ENCODE data around the gene GPD1.

GPD1 gene

GRCh38 chr12:50100561-50100960 is 3.2 kb upstream of the GPD1 start:
- H3K36me3 ChIP-seq (replicated peaks; ENCODE audit: low read depth, low read length) = peaks cover 40% of the 10 kb centered on the region

GRCh38 chr12:50101663-50102062 is 2.1 kb upstream of the GPD1 start:
- Histone ChIP-seq H3K9me3 (ENCODE audit: insufficient read depth, low read length) (no peaks in the 10 kb centered on the region), H3K27me3 (ENCODE audit: low read depth, low read length) (no peaks in the 10 kb centered on the region), H3K4me1 (ENCODE audit: low read length) (peaks cover 20% of the 10 kb centered on the region), H3K9ac (ENCODE audit: low read length) (no peak overlapping the region), H2AFZ (ENCODE audit: low read depth, low read length) (no peak overlapping the region), H3K4me3 (ENCODE audit: low read length) (no peak overlapping the region), H4K20me1 (ENCODE audit: insufficient read depth, low read length) (no peaks in the 10 kb centered on the region), H3K36me3 (replicated peaks; ENCODE audit: low read depth, low read length) (peaks cover 32% of the 10 kb centered on the region), H3K4me2 (ENCODE audit: low read length) (no peak overlapping the region), H3K79me2 (ENCODE audit: low read length) (no peaks in the 10 kb centered on the region), H3K27ac (ENCODE audit: low read length) (no peak overlapping the region)
- TF ChIP-seq EZH2phosphoT487 (IDR thresholded peaks at IDR 0.05; ENCODE audit: low read depth) = no peak
- TF ChIP-seq CTCF (IDR thresholded peaks at IDR 0.05; ENCODE audit: low read depth, low read length) = no peak

More at GRCh38 chr12:50100561-50100960, 3.2 kb upstream of the GPD1 start:
- Histone ChIP-seq H4K20me1 (ENCODE audit: insufficient read depth, low read length) (no peaks in the 10 kb centered on the region), H3K27me3 (ENCODE audit: low read depth, low read length) (no peaks in the 10 kb centered on the region), H3K4me1 (ENCODE audit: low read length) (peaks cover 20% of the 10 kb centered on the region), H2AFZ (ENCODE audit: low read depth, low read length) (no peak overlapping the region), H3K4me2 (ENCODE audit: low read length) (no peak overlapping the region), H3K9ac (ENCODE audit: low read length) (no peak overlapping the region), H3K79me2 (ENCODE audit: low read length) (no peaks in the 10 kb centered on the region), H3K27ac (ENCODE audit: low read length) (no peak overlapping the region), H3K9me3 (ENCODE audit: insufficient read depth, low read length) (no peaks in the 10 kb centered on the region), H3K4me3 (ENCODE audit: low read length) (no peak overlapping the region)
- TF ChIP-seq CTCF (IDR thresholded peaks at IDR 0.05; ENCODE audit: low read depth, low read length) (no peak), EZH2phosphoT487 (IDR thresholded peaks at IDR 0.05; ENCODE audit: low read depth) (no peak)

- H3K79me2 ChIP-seq (ENCODE audit: low read length) = no peaks in the 10 kb centered on the region
- no peaks in the 10 kb centered on the region for H3K27me3 ChIP-seq (ENCODE audit: low read depth, low read length)
- no peak overlapping the region for H3K9ac ChIP-seq (ENCODE audit: low read length)
- TF ChIP-seq EZH2phosphoT487 (IDR thresholded peaks at IDR 0.05; ENCODE audit: low read depth) (no peak), CTCF (IDR thresholded peaks at IDR 0.05; ENCODE audit: low read depth, low read length) (no peak)
- no peak overlapping the region for H3K4me3 ChIP-seq (ENCODE audit: low read length)
- no peaks in the 10 kb centered on the region for H3K9me3 ChIP-seq (ENCODE audit: insufficient read depth, low read length)
- H3K27ac ChIP-seq (ENCODE audit: low read length) = no peak overlapping the region
- H3K36me3 ChIP-seq (replicated peaks; ENCODE audit: low read depth, low read length) = peaks cover 28% of the 10 kb centered on the region
- H2AFZ ChIP-seq (ENCODE audit: low read depth, low read length) = no peak overlapping the region
- no peak overlapping the region for H3K4me2 ChIP-seq (ENCODE audit: low read length)
- peaks cover 20% of the 10 kb centered on the region for H3K4me1 ChIP-seq (ENCODE audit: low read length)
- no peaks in the 10 kb centered on the region for H4K20me1 ChIP-seq (ENCODE audit: insufficient read depth, low read length)
Observed at GRCh38 chr12:50102131-50102531, 1.7 kb upstream of the GPD1 start.

- Histone ChIP-seq H3K79me2 (ENCODE audit: low read length) (no peaks in the 10 kb centered on the region), H3K4me3 (ENCODE audit: low read length) (no peak overlapping the region), H3K27ac (ENCODE audit: low read length) (peak overlapping the region; percentile 6; the same call in 1 of the 2 replicates)
Observed at GRCh38 chr12:50102646-50103309, 1.0 kb upstream of the GPD1 start.

More at GRCh38 chr12:50102646-50103309, 1.0 kb upstream of the GPD1 start:
- no peak for TF ChIP-seq EZH2phosphoT487 (IDR thresholded peaks at IDR 0.05; ENCODE audit: low read depth)
- TF ChIP-seq CTCF (IDR thresholded peaks at IDR 0.05; ENCODE audit: low read depth, low read length) = no peak
- Histone ChIP-seq H4K20me1 (ENCODE audit: insufficient read depth, low read length) (no peaks in the 10 kb centered on the region), H3K27me3 (ENCODE audit: low read depth, low read length) (no peaks in the 10 kb centered on the region), H3K9me3 (ENCODE audit: insufficient read depth, low read length) (no peaks in the 10 kb centered on the region), H3K4me1 (ENCODE audit: low read length) (peaks cover 20% of the 10 kb centered on the region), H3K36me3 (replicated peaks; ENCODE audit: low read depth, low read length) (peaks cover 27% of the 10 kb centered on the region), H3K4me2 (ENCODE audit: low read length) (0 out of 2 replicates have a peak overlapping the region, but pooled peaks have one; percentile 12), H3K9ac (ENCODE audit: low read length) (peak overlapping the region; percentile 19; the same call in 1 of the 2 replicates), H2AFZ (ENCODE audit: low read depth, low read length) (no peak overlapping the region)

Measured in OCI-LY3 (cell line).